HG03196 (cell line): ENCODE results near the gene GABRG3.
"Not testable (repeated sequence)": the region's sequence is repeated elsewhere in the genome, so short reads cannot be mapped to it uniquely, and the experiment has no call there.

ENCODE experiments used
- ATAC-seq: cut with Tn5 transposase; IDR thresholded peaks from one replicate; pipeline ENCODE4 v1.9.1; 2021; ENCODE audit not compliant: unreplicated experiment

The GABRG3 gene

DNA sequence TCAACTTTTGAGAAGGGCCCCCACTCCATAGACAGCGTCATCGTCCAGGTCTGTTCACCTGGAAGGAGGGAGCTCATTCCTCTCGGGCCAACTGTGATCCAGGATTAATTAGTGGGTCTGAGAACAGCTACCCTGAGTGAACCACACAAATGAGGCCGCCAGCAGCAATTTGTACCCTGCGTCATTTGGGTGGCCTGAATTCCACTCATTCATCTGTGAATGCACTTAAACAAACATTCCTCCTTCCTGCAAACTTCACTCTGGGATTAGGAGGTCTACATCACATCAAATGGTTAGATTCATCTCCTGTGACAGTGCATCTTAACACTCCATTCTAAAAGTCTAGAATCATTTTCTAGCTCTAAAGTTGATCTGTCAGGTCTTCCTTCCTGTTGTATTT lies 201.8 kb downstream of the GABRG3 start:
- no peak for ATAC-seq

DNA sequence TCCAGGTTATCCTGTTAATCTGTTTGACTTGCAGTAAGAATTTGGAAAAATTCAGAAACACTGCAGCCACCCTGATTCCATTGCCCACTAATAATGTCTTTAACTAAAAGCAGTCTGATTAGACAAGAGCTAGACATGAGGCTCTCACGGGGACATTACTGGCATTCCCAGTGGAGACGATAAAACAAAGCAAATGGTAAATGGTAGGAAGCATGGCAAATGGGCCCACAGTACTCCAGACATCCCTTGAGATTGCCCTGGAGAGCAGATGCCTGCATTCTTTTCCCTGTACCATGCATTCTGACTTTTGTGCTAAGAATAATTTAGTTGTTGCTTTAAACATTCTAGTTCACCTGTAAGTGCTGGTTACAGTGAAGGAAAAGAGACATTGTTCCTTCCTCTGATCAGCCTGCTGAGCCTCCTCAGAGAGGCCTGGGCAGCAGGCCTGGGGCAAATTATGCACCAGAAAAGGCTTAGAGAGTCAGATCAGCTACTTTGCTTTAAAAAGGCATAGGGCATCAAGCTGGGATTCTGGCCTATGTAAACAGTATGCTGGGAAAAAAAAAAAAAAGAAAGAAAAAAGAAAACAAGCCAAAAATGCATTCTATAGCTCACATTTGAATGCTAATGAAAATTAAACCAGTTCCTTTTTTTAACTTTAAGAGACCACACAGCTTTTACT lies 204.6 kb downstream of the GABRG3 start:
- ATAC-seq: no peak

DNA sequence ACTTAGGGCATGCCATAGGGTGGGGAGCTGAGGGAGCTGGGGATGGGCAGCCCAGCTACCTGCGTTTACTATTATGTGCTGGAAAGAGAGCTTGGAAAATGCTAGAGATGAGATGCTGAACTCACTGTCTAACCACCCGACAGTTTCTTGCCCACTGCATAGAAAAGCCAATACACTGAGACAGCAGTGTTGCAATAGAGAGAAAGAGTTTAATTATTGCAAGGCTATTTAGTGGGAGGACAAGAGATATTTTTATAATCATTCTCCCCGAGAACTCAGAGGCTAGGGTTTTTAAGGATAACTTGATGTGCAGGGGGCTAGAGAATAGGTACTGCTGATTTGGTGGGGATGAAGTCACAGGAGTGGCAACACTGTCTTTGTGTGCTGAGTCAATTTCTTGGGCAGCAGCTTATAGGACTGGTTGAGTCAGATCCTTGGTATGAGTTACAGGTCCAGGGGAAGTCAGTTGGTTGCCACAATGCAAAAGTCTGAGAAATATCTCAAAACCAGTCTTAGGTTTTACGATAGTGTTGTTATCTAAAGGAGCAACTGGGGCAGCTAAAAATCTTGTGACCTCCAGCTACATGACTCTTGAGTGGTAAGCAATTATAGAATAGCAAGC lies 205.9 kb downstream of the GABRG3 start:
- ATAC-seq: no peak

DNA sequence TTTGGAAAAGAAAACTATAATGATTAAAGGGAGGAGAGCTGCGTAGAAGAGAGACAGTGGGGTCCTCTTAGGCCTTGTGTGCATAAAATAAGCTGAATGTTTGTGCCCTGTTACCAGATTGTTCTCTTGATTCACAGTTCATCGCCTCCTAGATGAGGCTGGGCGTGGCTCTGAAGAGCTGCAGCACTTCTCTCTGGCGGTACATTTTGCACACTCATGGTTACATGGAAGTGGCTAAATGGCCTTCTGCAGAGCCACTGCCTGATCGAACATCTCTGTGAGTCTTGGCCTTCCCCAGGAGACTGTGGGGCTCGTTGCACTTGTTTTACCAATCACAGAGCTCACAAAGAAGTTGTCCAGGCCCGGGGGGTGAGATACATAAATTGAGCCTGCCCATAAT lies 208.8 kb downstream of the GABRG3 start:
- no peak for ATAC-seq

DNA sequence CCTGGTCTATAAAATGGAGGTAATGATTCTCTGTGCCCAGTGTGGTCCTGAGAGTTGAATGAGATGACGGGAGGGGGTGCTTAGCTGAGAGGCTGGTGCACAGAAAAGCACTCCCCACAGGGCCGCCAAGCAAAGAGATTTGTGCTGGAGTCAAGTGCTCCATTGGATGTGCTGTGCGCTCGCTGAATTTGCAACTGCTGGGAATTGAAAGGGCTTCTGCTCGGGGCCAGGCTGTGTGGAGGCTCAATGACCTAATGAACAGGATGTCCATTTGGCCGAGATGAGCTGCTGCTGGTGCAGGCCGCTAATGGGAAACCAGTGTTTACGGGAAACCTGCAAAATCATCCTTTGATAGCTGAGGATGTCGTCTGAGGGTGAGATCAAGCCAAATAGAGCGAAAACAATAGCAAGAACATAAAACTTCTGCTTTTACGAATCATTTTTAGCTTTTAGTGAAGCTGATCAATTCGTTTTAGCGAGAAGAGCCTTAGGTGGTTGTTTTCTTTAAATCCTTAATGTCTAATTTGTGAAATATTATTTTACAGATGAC lies 211.7 kb downstream of the GABRG3 start:
- no peak for ATAC-seq

DNA sequence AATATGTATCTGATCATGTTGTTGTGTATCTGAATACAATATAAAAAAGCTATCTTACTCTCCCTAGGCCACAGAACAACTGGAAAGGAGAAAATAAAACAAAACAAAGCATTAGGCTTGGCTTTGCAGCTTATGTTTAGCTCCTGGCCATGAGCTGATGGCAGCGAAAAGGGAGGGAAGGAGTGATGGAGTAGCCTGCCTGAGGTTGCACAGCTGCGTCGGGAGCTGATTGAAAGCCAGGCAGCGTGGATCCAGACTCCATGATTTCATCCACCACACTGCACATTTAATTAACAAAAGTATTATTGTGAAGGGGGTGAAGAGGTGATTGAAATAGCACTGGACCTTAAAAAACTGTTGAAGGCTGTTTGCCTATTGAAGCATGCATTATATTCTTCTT lies 212.2 kb downstream of the GABRG3 start:
- no peak for ATAC-seq

DNA sequence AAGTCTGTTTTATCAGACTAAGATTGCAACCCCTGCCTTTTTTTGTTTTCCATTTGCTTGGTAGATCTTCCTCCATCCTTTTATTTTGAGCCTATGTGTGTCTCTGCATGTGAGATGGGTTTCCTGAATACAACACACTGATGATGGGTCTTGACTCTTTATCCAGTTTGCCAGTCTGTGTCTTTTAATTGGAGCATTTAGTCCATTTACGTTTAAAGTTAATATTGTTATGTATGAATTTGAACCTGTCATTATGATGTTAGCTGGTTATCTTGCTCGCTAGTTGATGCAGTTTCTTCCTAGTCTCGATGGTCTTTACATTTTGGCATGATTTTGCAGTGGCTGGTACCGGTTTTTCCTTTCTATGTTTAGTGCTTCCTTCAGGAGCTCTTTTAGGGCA lies 220.5 kb downstream of the GABRG3 start:
- not testable (repeated sequence) for ATAC-seq

DNA sequence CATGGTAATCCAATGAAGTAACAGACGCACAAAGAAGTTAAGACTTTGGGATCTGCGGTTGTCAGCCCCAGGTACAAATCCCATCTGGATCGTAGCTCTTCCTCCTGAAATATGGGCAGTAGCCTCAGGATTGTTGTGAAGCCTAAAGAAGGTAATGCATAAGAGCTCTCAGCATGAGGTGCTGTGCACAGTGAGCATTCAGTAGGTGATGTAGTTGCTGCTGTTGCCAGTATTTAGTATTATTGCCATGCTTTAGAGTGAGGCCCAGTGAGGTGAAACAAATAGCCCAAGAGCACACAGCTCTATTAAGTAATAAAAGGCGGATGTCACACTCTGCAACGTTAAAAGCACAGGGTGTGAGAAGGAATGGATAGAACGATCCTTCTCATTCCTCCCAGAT lies 225.7 kb downstream of the GABRG3 start:
- ATAC-seq: no peak

DNA sequence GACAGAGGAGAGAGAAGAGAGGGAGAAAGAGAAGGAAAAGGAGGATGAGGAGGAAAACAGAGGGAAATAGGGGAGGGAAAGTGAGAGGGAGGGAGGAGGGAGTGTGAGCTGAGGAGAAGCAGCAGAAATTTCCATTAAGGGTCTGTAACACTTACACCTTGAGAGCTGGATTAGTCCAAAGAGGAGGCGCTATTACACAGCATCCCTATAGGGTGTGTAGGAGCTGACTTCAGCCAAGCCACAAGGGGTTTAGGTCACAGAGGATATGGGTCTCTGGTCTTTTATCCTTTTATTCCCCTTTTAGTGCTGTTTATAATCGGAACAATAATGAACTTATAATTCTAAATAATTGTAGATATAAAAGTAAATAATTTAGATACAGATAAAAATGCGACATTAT lies 230.4 kb downstream of the GABRG3 start:
- no peak for ATAC-seq

DNA sequence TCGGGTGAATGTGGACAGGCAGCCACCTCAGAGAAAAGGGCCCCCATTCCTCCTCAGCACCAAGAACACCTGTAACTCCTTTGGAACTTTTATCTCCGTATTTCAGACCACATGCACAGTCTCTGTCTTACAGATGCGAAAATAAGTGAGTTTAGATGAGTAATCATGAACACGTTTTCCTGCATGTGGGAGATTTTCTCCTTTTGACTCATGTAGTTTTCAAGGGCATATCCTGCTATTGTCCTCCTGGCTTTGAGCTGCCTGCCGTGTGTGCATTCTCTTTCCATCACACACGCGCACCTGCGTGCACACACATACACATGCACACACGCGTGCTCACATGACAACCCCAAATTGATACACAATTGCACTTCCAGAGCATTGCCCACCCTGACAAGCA lies 239.2 kb downstream of the GABRG3 start:
- ATAC-seq: no peak

DNA sequence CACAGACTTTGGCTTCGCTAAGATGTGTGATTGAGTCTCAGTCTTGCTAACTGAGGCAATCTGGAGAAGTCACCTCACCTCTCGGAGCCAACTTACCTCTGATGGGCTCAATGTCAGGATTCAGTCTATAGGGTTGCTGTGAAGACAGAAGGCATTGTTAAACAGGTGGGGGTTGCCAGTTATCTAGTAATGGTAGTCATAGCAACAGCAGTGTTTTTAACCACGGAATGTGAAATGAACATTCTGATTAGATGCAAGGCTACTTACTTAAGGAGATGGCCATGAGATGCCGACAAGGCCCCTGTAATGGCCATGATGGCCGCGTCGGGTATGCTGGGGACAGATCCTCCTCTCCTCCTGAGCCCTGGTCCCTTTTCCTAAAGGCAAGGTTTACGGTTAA lies 243.1 kb downstream of the GABRG3 start:
- ATAC-seq: no peak

DNA sequence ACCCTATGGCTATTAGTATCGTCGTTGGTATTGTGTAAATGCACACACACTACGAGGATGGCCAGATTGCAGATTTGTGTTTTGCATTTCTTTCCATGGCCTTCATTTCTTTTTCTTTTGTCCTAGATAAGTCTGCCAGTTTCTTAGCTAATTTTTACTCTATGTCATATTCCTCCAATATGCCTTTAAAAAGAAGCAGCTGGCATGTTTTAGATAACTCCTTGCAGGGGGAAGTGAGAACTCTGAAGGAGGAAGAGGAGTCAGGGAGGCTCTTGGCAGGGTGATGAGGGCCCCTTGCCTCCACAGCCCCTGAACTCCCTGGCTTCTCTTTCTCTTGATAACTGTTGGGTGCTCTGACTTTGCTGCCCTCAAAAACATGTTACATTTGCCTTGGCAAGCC lies 244.0 kb downstream of the GABRG3 start:
- no peak for ATAC-seq

DNA sequence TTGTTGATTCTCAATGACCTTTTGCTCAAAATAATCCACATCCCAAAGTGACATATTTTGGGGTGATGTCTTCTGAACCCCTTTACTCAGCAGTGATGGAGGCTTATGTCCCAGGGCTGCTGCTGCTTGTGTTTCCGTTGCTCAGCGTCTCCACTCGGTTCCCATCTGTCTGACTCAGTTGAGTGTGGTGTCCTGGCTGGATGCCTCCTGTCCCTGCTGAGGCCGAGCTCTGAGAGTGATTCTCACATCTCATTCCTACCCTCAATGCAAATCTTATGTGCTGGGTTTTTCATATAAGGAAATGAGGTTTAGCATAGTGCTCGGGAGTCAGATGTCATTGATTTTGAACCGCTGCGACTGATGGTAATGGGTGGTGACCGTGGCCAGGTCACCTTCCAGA lies 247.4 kb downstream of the GABRG3 start:
- no peak for ATAC-seq

DNA sequence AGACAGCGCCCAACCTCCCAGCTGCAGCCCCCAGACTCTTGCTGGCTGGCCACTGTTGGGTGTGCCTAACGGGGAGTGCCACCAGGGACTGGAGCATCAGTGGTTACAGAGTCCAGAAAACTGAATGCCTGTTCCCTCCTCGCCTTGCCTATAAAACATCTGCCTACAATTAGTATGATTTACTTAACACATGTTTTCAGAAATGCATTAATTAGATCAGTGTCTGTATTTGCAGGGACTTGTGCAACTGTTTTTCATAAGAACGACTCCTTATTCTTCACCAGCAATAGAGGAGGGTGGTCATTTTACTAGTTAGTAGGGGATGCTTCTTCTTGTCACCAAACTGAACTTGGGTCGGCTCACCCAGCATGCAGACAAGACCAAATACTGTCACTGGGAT lies 248.7 kb downstream of the GABRG3 start:
- no peak for ATAC-seq

DNA sequence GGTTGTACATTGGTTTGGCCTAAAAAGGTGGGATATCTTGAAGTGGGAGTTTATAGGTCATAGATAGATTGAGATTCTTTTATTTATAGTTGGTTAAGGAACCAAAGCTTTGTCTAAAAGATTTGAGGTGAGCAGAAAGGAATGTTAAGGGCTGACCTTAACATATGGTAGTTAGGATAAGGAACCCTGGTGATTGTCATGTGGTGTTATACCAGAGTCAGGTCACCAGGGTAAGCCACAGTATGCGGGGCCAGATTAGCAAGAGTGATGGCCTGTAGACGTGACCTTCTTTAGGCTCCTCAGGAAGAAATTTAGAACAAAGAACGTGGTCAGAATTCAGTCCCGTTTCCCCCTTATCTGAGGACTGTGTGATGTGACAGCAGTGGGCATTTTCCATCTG lies 249.2 kb downstream of the GABRG3 start:
- ATAC-seq: no peak

DNA sequence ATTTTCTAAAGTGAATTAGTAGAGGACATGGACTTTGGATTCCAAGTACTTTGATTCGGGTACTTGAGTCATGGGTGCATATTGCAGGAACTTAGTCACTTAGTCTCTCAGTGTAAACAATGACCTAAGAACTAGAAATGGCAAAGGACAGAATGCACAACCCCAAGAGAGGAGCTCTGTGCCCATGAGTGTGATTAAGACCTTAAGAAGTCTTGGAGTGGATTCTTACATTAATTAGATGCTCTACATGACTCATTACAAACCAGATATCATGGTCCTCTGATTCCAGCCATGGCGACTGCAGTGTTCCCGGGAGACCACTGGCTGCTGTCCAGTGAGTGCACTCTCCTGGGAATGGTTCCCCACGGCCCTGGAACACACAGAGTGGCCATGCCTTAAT lies 251.5 kb downstream of the GABRG3 start:
- ATAC-seq: no peak

DNA sequence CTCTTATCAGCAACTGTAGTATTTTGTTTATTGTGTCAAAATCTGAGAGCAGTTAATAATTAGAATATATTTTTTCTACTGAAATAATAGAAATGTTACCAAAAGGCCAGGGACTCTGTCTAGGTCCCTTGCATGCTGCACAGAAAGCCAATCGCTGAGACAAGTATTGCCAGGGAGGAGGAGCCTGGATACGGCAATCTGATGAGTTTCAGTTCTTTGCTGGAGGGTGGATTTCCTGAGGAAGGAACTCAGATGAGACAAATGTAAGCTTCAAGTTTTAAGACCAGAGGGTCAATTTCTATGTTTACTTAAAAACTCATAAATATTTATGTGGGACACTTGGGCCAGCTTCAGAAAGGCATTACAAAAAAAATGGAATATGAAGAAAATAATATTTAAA lies 252.2 kb downstream of the GABRG3 start:
- no peak for ATAC-seq

DNA sequence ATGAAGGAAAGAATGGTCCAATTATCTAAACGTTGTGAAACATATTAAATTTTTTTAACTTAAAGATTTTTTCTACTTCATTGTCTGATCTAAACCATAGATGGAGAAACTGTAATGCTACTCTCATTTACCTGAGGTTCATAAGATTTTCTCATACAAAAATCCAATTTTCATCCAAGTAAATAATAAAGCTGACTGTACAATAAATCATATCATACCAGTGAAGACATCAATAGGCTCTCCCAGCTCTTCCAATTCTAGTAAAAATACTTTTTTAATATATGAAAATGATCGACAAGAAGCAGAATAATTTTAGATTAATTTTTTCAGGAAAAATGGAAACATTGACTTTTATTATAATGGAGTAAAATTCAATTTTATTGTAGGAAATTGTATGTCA lies 260.8 kb downstream of the GABRG3 start:
- ATAC-seq: no peak

DNA sequence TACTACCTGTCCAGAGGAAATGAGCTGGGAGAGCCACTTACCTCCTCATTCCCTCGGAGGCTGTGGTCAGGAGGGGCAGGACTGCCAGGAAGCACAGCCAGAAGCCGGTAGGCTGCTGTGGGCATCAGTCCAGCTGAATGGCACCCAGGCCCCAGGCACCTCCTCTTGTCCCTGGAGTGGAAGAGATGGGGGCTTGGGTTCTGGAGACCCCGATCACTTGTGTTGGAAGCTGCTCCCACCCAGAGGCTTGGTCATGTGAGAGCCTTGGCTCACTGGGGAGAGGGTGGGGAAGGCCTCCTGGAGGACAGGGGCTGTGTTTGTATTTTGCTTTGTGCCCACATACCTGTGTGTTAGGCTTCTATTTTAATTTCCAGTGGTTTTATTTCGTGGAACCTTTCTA lies 261.9 kb downstream of the GABRG3 start:
- ATAC-seq: no peak

DNA sequence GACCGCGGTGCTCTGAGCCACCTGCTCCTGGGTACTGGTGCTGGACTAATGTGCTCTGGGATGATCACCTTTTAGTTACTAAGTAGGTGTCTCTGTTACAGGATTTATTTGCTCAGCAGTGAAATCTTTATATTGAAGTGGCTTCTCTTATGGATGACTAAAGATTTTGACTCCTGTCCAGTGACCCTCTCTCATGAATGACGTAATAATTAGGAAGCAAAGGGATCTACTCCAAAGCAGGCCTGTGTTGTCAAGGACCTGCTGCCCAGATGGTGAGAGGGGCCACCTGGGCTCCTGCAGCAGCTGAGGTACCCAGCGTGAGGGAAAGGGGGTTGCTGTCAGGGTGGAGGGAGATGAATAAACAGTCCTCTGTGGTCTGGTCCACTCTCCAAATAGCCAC lies 263.6 kb downstream of the GABRG3 start:
- ATAC-seq: no peak

DNA sequence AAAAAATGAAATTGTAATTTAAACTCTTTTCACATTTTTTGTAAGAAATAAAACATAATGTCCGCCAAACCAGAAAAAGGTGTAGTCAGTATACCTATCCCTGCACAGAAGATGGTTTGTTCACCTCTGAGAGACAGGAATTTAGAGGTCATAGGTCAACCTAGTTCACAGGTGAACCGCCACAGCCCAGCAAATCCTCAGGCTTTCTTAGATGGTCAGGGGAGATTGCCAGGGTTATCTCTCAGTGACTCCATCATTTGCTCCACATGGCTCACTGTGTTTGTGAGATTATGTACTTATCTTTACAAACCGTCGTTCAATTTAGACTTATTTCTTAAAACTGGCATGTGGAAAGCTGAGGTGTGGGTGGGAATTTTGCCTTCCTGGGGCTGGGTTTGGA lies 264.2 kb downstream of the GABRG3 start:
- no peak for ATAC-seq

DNA sequence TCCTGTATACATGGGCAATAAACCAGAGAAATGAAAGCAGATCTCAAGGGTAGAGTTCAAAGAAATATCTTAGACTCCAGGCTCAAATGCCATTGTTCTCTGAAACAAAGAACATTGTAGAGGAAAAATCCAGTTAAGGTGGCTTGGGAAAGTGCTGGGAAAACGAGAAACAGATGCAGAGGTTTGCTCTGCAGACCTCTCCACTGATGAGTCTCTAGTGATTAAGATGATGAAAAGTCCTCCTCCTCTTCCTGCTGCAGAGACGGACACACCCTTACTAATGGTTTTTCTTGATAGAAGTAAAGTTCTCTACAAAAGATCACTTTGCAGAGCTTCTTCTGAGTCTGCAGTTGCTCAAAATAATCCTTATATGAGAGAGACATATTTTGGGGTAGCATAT lies 264.7 kb downstream of the GABRG3 start:
- no peak for ATAC-seq
